Endothelial cell of umbilical vein (primary cell): ENCODE results near the gene NUDT3. TPM values are rescaled to one million over a fixed set of nuclear protein-coding genes. Genes with fewer than 3 reads are reported as not detected.

Source experiments
- BruUV-seq: library from RNA; stranded (reverse); fragments of 400-500 nt; replicated peaks from 2 replicates; lab custom pipeline; 2021; lab: Mats Ljungman, UMichigan
- CTCF ChIA-PET: fragments of 300-600, 350-600 bp; sonication (Branson Sonifier 250); formaldehyde crosslinking; loops from one replicate; lab custom pipeline; 2021; ENCODE audit warnings: antibody characterized with exemption, inconsistent platforms; lab: Charles Lee
- POLR2A ChIA-PET: fragments of 300-600, 350-600 bp; sonication (Branson Sonifier 250); formaldehyde crosslinking; loops from one replicate; lab custom pipeline; 2021; ENCODE audit warnings: antibody characterized with exemption, inconsistent platforms; lab: Charles Lee
- DNase-seq: peaks from one replicate; pipeline ENCODE4 v3.0.0-alpha.2; 2011; ENCODE audit warnings: low read depth, low spot score
- FAIRE-seq: peaks from 2 replicates; lab custom pipeline; 2011; peaks lifted over from hg19 to GRCh38; lab: Jason Lieb, UNC
- H2AFZ ChIP-seq: 2 replicates; pipeline ENCODE4 v1.6.0; 2012; ENCODE audit warnings: low read depth, low read length, control low read depth, inconsistent platforms
- H3K27ac ChIP-seq: 2 replicates; pipeline ENCODE4 v1.5.1; 2011; ENCODE audit warnings: low read depth, mild to moderate bottlenecking, control low read depth, low read length, moderate library complexity; ENCODE audit not compliant: insufficient read depth
- H3K27me3 ChIP-seq, 2 experiments: 2 replicates each; pipeline versions ENCODE4 v1.6.0 to v1.6.1; 2011; ENCODE audit warnings: low read length in 2 of 2, mixed read lengths in 1 of 2; ENCODE audit not compliant: control insufficient read depth in 2 of 2, insufficient read depth in 2 of 2
- H3K36me3 ChIP-seq, 2 experiments: 2 replicates in 1 of 2; 3 replicates in 1 of 2; pipeline ENCODE4 v1.5.1; 2011; ENCODE audit warnings: low read length in 2 of 2, mild to moderate bottlenecking in 1 of 2, moderate library complexity in 1 of 2; ENCODE audit not compliant: control insufficient read depth in 2 of 2, insufficient read depth in 2 of 2; ENCODE audit errors: extremely low read depth in 1 of 2
- H3K4me1 ChIP-seq: 3 replicates; pipeline ENCODE4 v1.5.1; 2011; ENCODE audit warnings: mild to moderate bottlenecking, low read length; ENCODE audit not compliant: control insufficient read depth, insufficient read depth; ENCODE audit errors: extremely low read depth
- H3K4me2 ChIP-seq: 2 replicates; pipeline ENCODE4 v1.6.1; 2011; ENCODE audit warnings: low read length, control low read depth, mixed read lengths; ENCODE audit not compliant: insufficient read depth
- H3K4me3 ChIP-seq, 3 experiments: fragments of 200-600 bp in 1 of 3; sonication (generic), shearing (Covaris generic) in 1 of 3; replicated peaks in 1 of 3; 2 replicates each; pipeline ENCODE4 v1.5.1; 2011 to 2016; ENCODE audit warnings: control low read depth in 3 of 3, low read length in 3 of 3, mild to moderate bottlenecking in 2 of 3, inconsistent platforms in 1 of 3, low read depth in 1 of 3, moderate library complexity in 1 of 3; ENCODE audit not compliant: insufficient read depth in 1 of 3
- H3K79me2 ChIP-seq: 2 replicates; pipeline ENCODE4 v1.6.0; 2012; ENCODE audit warnings: low read length, inconsistent platforms; ENCODE audit not compliant: control insufficient read depth, insufficient read depth
- H3K9ac ChIP-seq: replicated peaks from 2 replicates; pipeline ENCODE3; 2011; ENCODE audit warnings: low read length, control low read depth; ENCODE audit not compliant: insufficient read depth; ENCODE audit errors: extremely low read depth
- H3K9me1 ChIP-seq: replicated peaks from 3 replicates; pipeline ENCODE4 v1.6.0; 2011; ENCODE audit warnings: mild to moderate bottlenecking, low read length; ENCODE audit not compliant: control insufficient read depth, insufficient read depth; ENCODE audit errors: extremely low read depth
- H3K9me3 ChIP-seq: replicated peaks from 2 replicates; pipeline ENCODE4 v1.5.1; 2012; ENCODE audit warnings: low read length, inconsistent platforms; ENCODE audit not compliant: control insufficient read depth, insufficient read depth
- H4K20me1 ChIP-seq: replicated peaks from 2 replicates; pipeline ENCODE3; 2011; ENCODE audit warnings: mild to moderate bottlenecking, low read length; ENCODE audit not compliant: control insufficient read depth, insufficient read depth; ENCODE audit errors: extremely low read depth
- CTCF ChIP-seq, 2 donors: IDR thresholded peaks; 1 replicate in 1 of 2; 2 replicates in 1 of 2; pipeline ENCODE4 v1.5.1; 2011; ENCODE audit warnings: low read length in 2 of 2, mild to moderate bottlenecking in 2 of 2, moderate library complexity in 2 of 2, control low read depth in 1 of 2, inconsistent platforms in 1 of 2, low read depth in 1 of 2; ENCODE audit not compliant: insufficient read depth in 1 of 2; ENCODE audit errors: extremely low read depth in 1 of 2
- EZH2 ChIP-seq: IDR thresholded peaks from 2 replicates; pipeline ENCODE4 v1.6.1; 2012; ENCODE audit warnings: borderline replicate concordance, low read depth, mild to moderate bottlenecking, moderate library complexity, low read length, inconsistent platforms; ENCODE audit not compliant: severe bottlenecking
- FOS ChIP-seq: IDR thresholded peaks from 2 replicates; pipeline ENCODE4 v1.6.1; 2011; ENCODE audit warnings: mild to moderate bottlenecking, low read length, moderate library complexity, borderline replicate concordance; ENCODE audit not compliant: insufficient read depth
- GATA2 ChIP-seq: IDR thresholded peaks from 2 replicates; pipeline ENCODE4 v1.7.0; 2011; ENCODE audit warnings: low read depth, mild to moderate bottlenecking, moderate library complexity, mixed read lengths, low read length; ENCODE audit not compliant: insufficient read length, insufficient read depth
- JUN ChIP-seq: IDR thresholded peaks from 2 replicates; pipeline ENCODE4 v1.6.1; 2011; ENCODE audit warnings: borderline replicate concordance, low read depth; ENCODE audit not compliant: insufficient read length, insufficient read depth
- MYC ChIP-seq: IDR thresholded peaks from one replicate; pipeline ENCODE4 v1.6.1; 2011; ENCODE audit warnings: mild to moderate bottlenecking, low read depth, low read length
- POLR2A ChIP-seq: IDR thresholded peaks from 2 replicates; pipeline ENCODE4 v1.6.1; 2012; ENCODE audit warnings: low read depth, mild to moderate bottlenecking, control low read depth, low read length
- POLR2AphosphoS5 ChIP-seq: IDR thresholded peaks from 2 replicates; pipeline ENCODE4 v1.6.1; 2012; ENCODE audit warnings: low read depth, mild to moderate bottlenecking, control low read depth, low read length, moderate library complexity; ENCODE audit not compliant: insufficient read depth
- dilution Hi-C: fragments of 300-500 bp; cut with MboI; formaldehyde crosslinking; loops from one replicate; pipeline ENCODE4 v1.15.0; 2019; ENCODE audit warnings: low sequenced_read_pairs; ENCODE audit not compliant: extremely low pct_ligation_motif_present
- intact Hi-C: fragments of 100-400 bp; cut with micrococcal nuclease; formaldehyde crosslinking; loops from one replicate; pipeline ENCODE4 v1.10.0; 2022
- polyA plus RNA-seq, 4 experiments: library from polyadenylated mRNA; depleted of rRNA in 3 of 4; stranded (reverse) in 3 of 4; unstranded in 1 of 4; fragments of >200 nt; gene quantifications; 2 replicates each; pipeline versions ENCODE4 v1.2.1 to v1.2.3, GENCODE V29; 2011 to 2012; ENCODE audit warnings: missing spikeins in 1 of 4
- total RNA-seq: library from RNA; stranded (reverse); gene quantifications from 2 replicates; pipeline ENCODE4 v1.2.3, GENCODE V29; 2021
- TF ChIP-seq, protein P1 (sequence below): IDR thresholded peaks from 2 replicates; pipeline ENCODE4 v1.6.1; 2011; ENCODE audit not compliant: insufficient read depth, insufficient read length

The NUDT3 gene
- total and polyA plus RNA-seq, 2 donors (not counting 3 experiments of a cell fraction or from before 2014, with no cell fraction given): 11.9 to 30.9 TPM

- ChIA-PET POLR2A (interaction anchor here (0.6 to 1.7 kb wide), 2 partner anchors 23 to 69 kb away, joined by 3 to 6 read pairs; partner anchors contain the start of gene HMGA1), CTCF (interaction anchor here (0.7 to 1.9 kb wide), 9 partner anchors 10 to 110 kb away, joined by 3 to 11 read pairs (median 4); partner anchors contain the start of gene SMIM29)
- H4K20me1 ChIP-seq: peaks cover 2% of the 10 kb centered on the region
These were observed 87.0 kb downstream of the NUDT3 start for GRCh38 chr6:34305497-34305896.

More at GRCh38 chr6:34305497-34305896, 87.0 kb downstream of the NUDT3 start:
- TF ChIP-seq, protein P1, sequence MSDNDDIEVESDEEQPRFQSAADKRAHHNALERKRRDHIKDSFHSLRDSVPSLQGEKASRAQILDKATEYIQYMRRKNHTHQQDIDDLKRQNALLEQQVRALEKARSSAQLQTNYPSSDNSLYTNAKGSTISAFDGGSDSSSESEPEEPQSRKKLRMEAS: no peak
- TF ChIP-seq JUN (no peak), POLR2AphosphoS5 (no peak), FOS (no peak), CTCF (IDR thresholded peaks at IDR 0.05; ENCODE audit: extremely low read depth in 1 of 2, insufficient read depth in 1 of 2, low read depth in 1 of 2, low read length in 2 of 2) (no peak), MYC (no peak), POLR2A (no peak), GATA2 (no peak), EZH2 (no peak)
- no peak for DNase-seq
- Histone ChIP-seq H3K27me3 (no peaks in the 10 kb centered on the region), H3K4me3 (no peak overlapping the region), H3K4me2 (no peak overlapping the region), H3K27ac (no peak overlapping the region), H3K9me1 (no peaks in the 10 kb centered on the region), H3K4me1 (peaks cover 14% of the 10 kb centered on the region), H3K9me3 (no peaks in the 10 kb centered on the region), H3K36me3 (no peaks in the 10 kb centered on the region), H3K79me2 (peaks cover 28% of the 10 kb centered on the region), H2AFZ (no peak overlapping the region), H3K9ac (no peak overlapping the region)
- no TSS peak for BruUV-seq
- intact Hi-C loops: no loop called here
- FAIRE-seq: no peak
- dilution Hi-C loops: no loop called here
